HepG2 (cell line): ENCODE measurements around the gene SEPTIN10. TPM values are rescaled to one million over a fixed set of nuclear protein-coding genes. Genes with fewer than 3 reads are reported as not detected.

ENCODE experiments used
- ATF2 ChIP-seq: sonication (generic); formaldehyde crosslinking; IDR thresholded peaks from 2 replicates; pipeline ENCODE4 v1.4.0; 2020; ENCODE audit warnings: missing genetic modification reagents
- HNRNPL ChIP-seq: fragments of 200-400 bp; formaldehyde crosslinking; IDR thresholded peaks from 2 replicates; pipeline ENCODE4 v1.6.1; 2017; ENCODE audit warnings: mild to moderate bottlenecking, low read depth, low read length
- NFAT5 ChIP-seq: sonication (generic); formaldehyde crosslinking; IDR thresholded peaks from 2 replicates; pipeline ENCODE4 v1.4.0; 2020; ENCODE audit warnings: missing genetic modification reagents
- RBM22 ChIP-seq: fragments of 200-400 bp; formaldehyde crosslinking; optimal IDR thresholded peaks from 2 replicates; pipeline ENCODE3; 2017; ENCODE audit warnings: mild to moderate bottlenecking, low read length, moderate library complexity
- ZMYM4 ChIP-seq: sonication (generic); formaldehyde crosslinking; IDR thresholded peaks from 2 replicates; pipeline ENCODE4 v1.8.1; 2023; ENCODE audit warnings: mild to moderate bottlenecking, missing genetic modification reagents
- ZNF549 ChIP-seq: sonication (generic); formaldehyde crosslinking; IDR thresholded peaks from 2 replicates; pipeline ENCODE4 v1.5.0; 2020; ENCODE audit warnings: missing genetic modification reagents
- ZNF772 ChIP-seq: sonication (generic); formaldehyde crosslinking; IDR thresholded peaks from 2 replicates; pipeline ENCODE4 v1.5.0; 2020; ENCODE audit warnings: mild to moderate bottlenecking, missing genetic modification reagents
- polyA plus RNA-seq, 8 experiments: library from polyadenylated mRNA; depleted of rRNA in 3 of 8; stranded (reverse) in 7 of 8; unstranded in 1 of 8; fragments of >200 nt; fragmentation: Illumina TruSeq in 4 of 8; extraction: Trizol in 4 of 8; gene quantifications; 2 replicates each; pipeline versions ENCODE4 v1.2.1 to v1.2.3, GENCODE V29; 2011 to 2016; ENCODE audit warnings: low read depth in 4 of 8, missing spikeins in 1 of 8, mixed read lengths in 1 of 8; ENCODE audit not compliant: insufficient read depth in 1 of 8
- total RNA-seq, 5 experiments: library from RNA; depleted of rRNA; stranded (reverse); fragments of >200 nt; fragmentation: Illumina TruSeq; extraction: Trizol; gene quantifications; 2 replicates each; pipeline ENCODE4 v1.2.3, GENCODE V29; 2016; ENCODE audit warnings: low read depth in 1 of 5
- TF ChIP-seq, protein P1 (sequence below): fragments of 450-650 bp; IDR thresholded peaks from 2 replicates; pipeline ENCODE4 v1.6.1; 2016
- TF ChIP-seq, protein P2 (sequence below): sonication (generic); formaldehyde crosslinking; IDR thresholded peaks from 2 replicates; pipeline ENCODE4 v1.4.0; 2020; ENCODE audit warnings: missing genetic modification reagents
- TF ChIP-seq, protein P3 (sequence below): sonication (generic); formaldehyde crosslinking; IDR thresholded peaks from 2 replicates; pipeline ENCODE4 v1.4.0; 2020; ENCODE audit warnings: missing genetic modification reagents, mild to moderate bottlenecking, borderline replicate concordance
- TF ChIP-seq, protein P4 (sequence below): sonication (generic); formaldehyde crosslinking; IDR thresholded peaks from 2 replicates; pipeline ENCODE4 v1.4.0; 2020; ENCODE audit warnings: missing genetic modification reagents, mild to moderate bottlenecking, borderline replicate concordance

Gene SEPTIN10
- total and polyA plus RNA-seq, 2 of the 13 experiments (the other 11 are each of a cell fraction or from before 2014, with no cell fraction given), result 45.8 to 67.5 TPM

DNA sequence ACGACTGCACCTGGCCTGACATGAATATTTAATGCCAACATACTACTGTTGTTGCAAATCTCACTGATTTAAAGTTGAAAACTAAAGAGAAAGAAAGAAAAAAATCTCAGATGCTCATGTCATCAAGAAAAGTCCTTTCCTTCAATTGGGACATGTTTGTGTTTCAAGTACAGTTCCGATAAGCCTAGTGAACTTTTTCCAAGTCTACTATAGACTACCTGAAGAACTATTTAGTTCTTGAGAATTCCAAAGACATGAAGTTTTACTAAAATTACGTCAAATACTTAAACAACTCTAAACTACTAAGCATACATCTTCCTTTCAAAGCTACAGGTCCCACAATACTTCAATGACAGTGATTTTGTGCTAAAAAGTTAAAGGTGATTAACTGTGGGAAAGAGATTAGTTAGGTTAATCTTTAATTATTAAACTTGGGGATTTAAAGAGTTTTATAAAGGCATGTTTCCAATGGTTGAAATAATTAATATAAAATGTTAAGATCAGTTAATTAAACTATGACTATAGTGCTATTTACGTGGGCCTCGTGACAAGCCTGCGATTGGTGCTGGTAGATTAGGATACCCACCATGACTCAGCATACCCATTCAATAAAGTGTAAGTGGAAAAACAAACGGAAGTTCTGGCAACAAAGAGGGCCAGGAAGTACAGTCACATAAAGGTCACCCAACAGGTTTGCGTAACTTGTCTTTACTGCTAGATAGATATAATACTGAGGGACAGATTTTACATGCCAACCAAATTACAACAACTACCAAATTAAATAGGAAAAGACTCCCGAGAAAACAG, 55.5 kb downstream of the SEPTIN10 start (continued):
- TF ChIP-seq, protein P1, sequence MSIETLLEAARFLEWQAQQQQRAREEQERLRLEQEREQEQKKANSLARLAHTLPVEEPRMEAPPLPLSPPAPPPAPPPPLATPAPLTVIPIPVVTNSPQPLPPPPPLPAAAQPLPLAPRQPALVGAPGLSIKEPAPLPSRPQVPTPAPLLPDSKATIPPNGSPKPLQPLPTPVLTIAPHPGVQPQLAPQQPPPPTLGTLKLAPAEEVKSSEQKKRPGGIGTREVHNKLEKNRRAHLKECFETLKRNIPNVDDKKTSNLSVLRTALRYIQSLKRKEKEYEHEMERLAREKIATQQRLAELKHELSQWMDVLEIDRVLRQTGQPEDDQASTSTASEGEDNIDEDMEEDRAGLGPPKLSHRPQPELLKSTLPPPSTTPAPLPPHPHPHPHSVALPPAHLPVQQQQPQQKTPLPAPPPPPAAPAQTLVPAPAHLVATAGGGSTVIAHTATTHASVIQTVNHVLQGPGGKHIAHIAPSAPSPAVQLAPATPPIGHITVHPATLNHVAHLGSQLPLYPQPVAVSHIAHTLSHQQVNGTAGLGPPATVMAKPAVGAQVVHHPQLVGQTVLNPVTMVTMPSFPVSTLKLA, result no peak
- TF ChIP-seq RBM22 (no peak), HNRNPL (no peak), ZMYM4 (CRISPR knock-in tag) (peak; percentile 85), ZNF772 (CRISPR knock-in tag) (no peak), ATF2 (CRISPR knock-in tag) (peak; percentile 34; the same call in 1 of the 2 replicates), NFAT5 (CRISPR knock-in tag) (no peak), ZNF549 (CRISPR knock-in tag) (no peak)
- TF ChIP-seq, protein P2, sequence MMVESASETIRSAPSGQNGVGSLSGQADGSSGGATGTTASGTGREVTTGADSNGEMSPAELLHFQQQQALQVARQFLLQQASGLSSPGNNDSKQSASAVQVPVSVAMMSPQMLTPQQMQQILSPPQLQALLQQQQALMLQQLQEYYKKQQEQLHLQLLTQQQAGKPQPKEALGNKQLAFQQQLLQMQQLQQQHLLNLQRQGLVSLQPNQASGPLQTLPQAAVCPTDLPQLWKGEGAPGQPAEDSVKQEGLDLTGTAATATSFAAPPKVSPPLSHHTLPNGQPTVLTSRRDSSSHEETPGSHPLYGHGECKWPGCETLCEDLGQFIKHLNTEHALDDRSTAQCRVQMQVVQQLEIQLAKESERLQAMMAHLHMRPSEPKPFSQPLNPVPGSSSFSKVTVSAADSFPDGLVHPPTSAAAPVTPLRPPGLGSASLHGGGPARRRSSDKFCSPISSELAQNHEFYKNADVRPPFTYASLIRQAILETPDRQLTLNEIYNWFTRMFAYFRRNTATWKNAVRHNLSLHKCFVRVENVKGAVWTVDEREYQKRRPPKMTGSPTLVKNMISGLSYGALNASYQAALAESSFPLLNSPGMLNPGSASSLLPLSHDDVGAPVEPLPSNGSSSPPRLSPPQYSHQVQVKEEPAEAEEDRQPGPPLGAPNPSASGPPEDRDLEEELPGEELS (CRISPR knock-in tag), result peak; percentile 70
- TF ChIP-seq, protein P3, sequence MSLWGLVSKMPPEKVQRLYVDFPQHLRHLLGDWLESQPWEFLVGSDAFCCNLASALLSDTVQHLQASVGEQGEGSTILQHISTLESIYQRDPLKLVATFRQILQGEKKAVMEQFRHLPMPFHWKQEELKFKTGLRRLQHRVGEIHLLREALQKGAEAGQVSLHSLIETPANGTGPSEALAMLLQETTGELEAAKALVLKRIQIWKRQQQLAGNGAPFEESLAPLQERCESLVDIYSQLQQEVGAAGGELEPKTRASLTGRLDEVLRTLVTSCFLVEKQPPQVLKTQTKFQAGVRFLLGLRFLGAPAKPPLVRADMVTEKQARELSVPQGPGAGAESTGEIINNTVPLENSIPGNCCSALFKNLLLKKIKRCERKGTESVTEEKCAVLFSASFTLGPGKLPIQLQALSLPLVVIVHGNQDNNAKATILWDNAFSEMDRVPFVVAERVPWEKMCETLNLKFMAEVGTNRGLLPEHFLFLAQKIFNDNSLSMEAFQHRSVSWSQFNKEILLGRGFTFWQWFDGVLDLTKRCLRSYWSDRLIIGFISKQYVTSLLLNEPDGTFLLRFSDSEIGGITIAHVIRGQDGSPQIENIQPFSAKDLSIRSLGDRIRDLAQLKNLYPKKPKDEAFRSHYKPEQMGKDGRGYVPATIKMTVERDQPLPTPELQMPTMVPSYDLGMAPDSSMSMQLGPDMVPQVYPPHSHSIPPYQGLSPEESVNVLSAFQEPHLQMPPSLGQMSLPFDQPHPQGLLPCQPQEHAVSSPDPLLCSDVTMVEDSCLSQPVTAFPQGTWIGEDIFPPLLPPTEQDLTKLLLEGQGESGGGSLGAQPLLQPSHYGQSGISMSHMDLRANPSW, result no peak
- TF ChIP-seq, protein P4, sequence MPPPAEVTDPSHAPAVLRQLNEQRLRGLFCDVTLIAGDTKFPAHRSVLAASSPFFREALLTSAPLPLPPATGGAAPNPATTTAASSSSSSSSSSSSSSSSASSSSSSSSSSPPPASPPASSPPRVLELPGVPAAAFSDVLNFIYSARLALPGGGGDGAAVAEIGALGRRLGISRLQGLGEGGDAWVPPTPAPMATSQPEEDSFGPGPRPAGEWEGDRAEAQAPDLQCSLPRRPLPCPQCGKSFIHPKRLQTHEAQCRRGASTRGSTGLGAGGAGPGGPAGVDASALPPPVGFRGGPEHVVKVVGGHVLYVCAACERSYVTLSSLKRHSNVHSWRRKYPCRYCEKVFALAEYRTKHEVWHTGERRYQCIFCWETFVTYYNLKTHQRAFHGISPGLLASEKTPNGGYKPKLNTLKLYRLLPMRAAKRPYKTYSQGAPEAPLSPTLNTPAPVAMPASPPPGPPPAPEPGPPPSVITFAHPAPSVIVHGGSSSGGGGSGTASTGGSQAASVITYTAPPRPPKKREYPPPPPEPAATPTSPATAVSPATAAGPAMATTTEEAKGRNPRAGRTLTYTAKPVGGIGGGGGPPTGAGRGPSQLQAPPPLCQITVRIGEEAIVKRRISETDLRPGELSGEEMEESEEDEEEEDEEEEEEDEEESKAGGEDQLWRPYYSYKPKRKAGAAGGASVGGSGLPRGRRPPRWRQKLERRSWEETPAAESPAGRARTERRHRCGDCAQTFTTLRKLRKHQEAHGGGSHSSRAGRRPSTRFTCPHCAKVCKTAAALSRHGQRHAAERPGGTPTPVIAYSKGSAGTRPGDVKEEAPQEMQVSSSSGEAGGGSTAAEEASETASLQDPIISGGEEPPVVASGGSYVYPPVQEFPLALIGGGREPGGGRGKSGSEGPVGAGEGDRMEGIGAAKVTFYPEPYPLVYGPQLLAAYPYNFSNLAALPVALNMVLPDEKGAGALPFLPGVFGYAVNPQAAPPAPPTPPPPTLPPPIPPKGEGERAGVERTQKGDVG (CRISPR knock-in tag), result no peak
